SK-N-SH (cell line): ENCODE measurements around the gene ECEL1. TPM values are rescaled to one million over a fixed set of nuclear protein-coding genes. Genes with fewer than 3 reads are reported as not detected.

Source experiments
- CTCF ChIA-PET: fragments of 300-600, 350-600 bp; formaldehyde crosslinking; extraction: SDS; loops from one replicate; lab custom pipeline; 2021; lab: Yijun Ruan, JAX
- POLR2A ChIA-PET: fragments of 350-600 bp; sonication (Branson Sonifier 250); formaldehyde crosslinking; extraction: SDS; loops from one replicate; lab custom pipeline; 2020; ENCODE audit warnings: antibody characterized with exemption, inconsistent platforms; lab: Yijun Ruan, JAX
- DNase-seq: peaks from one replicate; pipeline ENCODE4 v3.0.0; 2012
- H2AFZ ChIP-seq: fragments of 200-600 bp; sonication (generic); 2 replicates; pipeline ENCODE4 v1.8.1; 2016; ENCODE audit warnings: antibody characterized with exemption, mild to moderate bottlenecking, low read depth
- H3F3A ChIP-seq: fragments of 200-600 bp; sonication (generic); replicated peaks from 2 replicates; pipeline ENCODE3; 2016; ENCODE audit warnings: antibody characterized with exemption, mild to moderate bottlenecking; ENCODE audit not compliant: insufficient read depth
- H3K27ac ChIP-seq, 2 experiments: fragments of 200-500 bp in 1 of 2; fragments of 200-600 bp in 1 of 2; sonication (Bioruptor generic) in 1 of 2; sonication (generic), shearing (Covaris generic) in 1 of 2; 2 replicates each; pipeline versions ENCODE4 v1.5.1 to v1.6.1; 2014 to 2016; ENCODE audit warnings: low read depth in 2 of 2, inconsistent platforms in 1 of 2, low read length in 1 of 2, mild to moderate bottlenecking in 1 of 2, mixed read lengths in 1 of 2
- H3K27me3 ChIP-seq: fragments of 200-600 bp; sonication (generic), shearing (Covaris generic); 2 replicates; pipeline ENCODE4 v1.6.1; 2016; ENCODE audit warnings: mixed run types; ENCODE audit not compliant: insufficient read depth
- H3K36me3 ChIP-seq, 2 experiments: fragments of 200-500 bp in 1 of 2; fragments of 200-600 bp in 1 of 2; sonication (Bioruptor generic) in 1 of 2; sonication (generic) in 1 of 2; replicated peaks in 1 of 2; 2 replicates each; pipeline versions ENCODE3 to v1.5.1; 2014 to 2016; ENCODE audit warnings: low read length in 1 of 2, mild to moderate bottlenecking in 1 of 2; ENCODE audit not compliant: insufficient read depth in 2 of 2, control insufficient read depth in 1 of 2
- H3K4me1 ChIP-seq, 2 experiments: fragments of 200-500 bp in 1 of 2; fragments of 200-600 bp in 1 of 2; sonication (Bioruptor generic) in 1 of 2; sonication (generic), shearing (Covaris generic) in 1 of 2; 2 replicates each; pipeline versions ENCODE4 v1.5.1 to v1.6.1; 2014 to 2016; ENCODE audit warnings: low read depth in 1 of 2, low read length in 1 of 2, mixed run types in 1 of 2; ENCODE audit not compliant: insufficient read depth in 2 of 2, control insufficient read depth in 1 of 2
- H3K4me2 ChIP-seq: fragments of 200-600 bp; sonication (generic), shearing (Covaris generic); 2 replicates; pipeline ENCODE4 v1.6.1; 2017; ENCODE audit warnings: mixed run types
- H3K4me3 ChIP-seq, 2 experiments: fragments of 200-500 bp in 1 of 2; fragments of 200-600 bp in 1 of 2; sonication (Bioruptor generic) in 1 of 2; sonication (generic), shearing (Covaris generic) in 1 of 2; 2 replicates each; pipeline versions ENCODE4 v1.5.1 to v1.8.1; 2014 to 2016; ENCODE audit warnings: low read depth in 2 of 2, inconsistent platforms in 1 of 2, low read length in 1 of 2, mild to moderate bottlenecking in 1 of 2, mixed read lengths in 1 of 2, moderate library complexity in 1 of 2
- H3K79me2 ChIP-seq: fragments of 200-600 bp; sonication (generic); 2 replicates; pipeline ENCODE4 v1.8.1; 2017; ENCODE audit warnings: mild to moderate bottlenecking; ENCODE audit not compliant: insufficient read depth
- H3K9ac ChIP-seq: fragments of 200-600 bp; sonication (generic); 2 replicates; pipeline ENCODE4 v1.6.1; 2017; ENCODE audit warnings: mixed run types
- H3K9me2 ChIP-seq: fragments of 200-600 bp; sonication (generic); 2 replicates; pipeline ENCODE4 v1.6.1; 2017; ENCODE audit warnings: mixed run types
- H3K9me3 ChIP-seq: fragments of 200-600 bp; sonication (generic); 2 replicates; pipeline ENCODE4 v1.6.1; 2017; ENCODE audit warnings: mixed run types, mild to moderate bottlenecking, moderate library complexity
- H4K20me1 ChIP-seq: fragments of 200-600 bp; sonication (generic); 2 replicates; pipeline ENCODE4 v1.6.1; 2017; ENCODE audit warnings: mild to moderate bottlenecking, mixed run types; ENCODE audit not compliant: insufficient read depth
- CHD2 ChIP-seq: fragments of 150-350 bp; IDR thresholded peaks from 2 replicates; pipeline ENCODE4 v1.6.1; 2018; ENCODE audit warnings: low read length; ENCODE audit not compliant: partially characterized antibody
- EZH2phosphoT487 ChIP-seq: fragments of 200-600 bp; sonication (generic); IDR thresholded peaks from 2 replicates; pipeline ENCODE4 v1.6.1; 2017; ENCODE audit warnings: low read depth, mixed run types, mild to moderate bottlenecking, antibody characterized with exemption, moderate library complexity, borderline replicate concordance
- FOXM1 ChIP-seq: IDR thresholded peaks from 2 replicates; pipeline ENCODE4 v1.4.0; 2012; ENCODE audit warnings: low read depth, mild to moderate bottlenecking
- GABPA ChIP-seq: IDR thresholded peaks from 2 replicates; pipeline ENCODE4 v1.4.0; 2012; ENCODE audit warnings: low read depth, mild to moderate bottlenecking
- GATA2 ChIP-seq: sonication (generic); formaldehyde crosslinking; IDR thresholded peaks from 2 replicates; pipeline ENCODE4 v1.5.0; 2020; ENCODE audit warnings: mild to moderate bottlenecking, missing genetic modification reagents
- MAX ChIP-seq: IDR thresholded peaks from 2 replicates; pipeline ENCODE4 v1.4.0; 2012; ENCODE audit warnings: low read depth
- MXI1 ChIP-seq: IDR thresholded peaks from 2 replicates; pipeline ENCODE4 v1.6.1; 2012; ENCODE audit warnings: mild to moderate bottlenecking, low read depth, low read length, improper control_type of control experiment
- NFIC ChIP-seq: IDR thresholded peaks from 2 replicates; pipeline ENCODE4 v1.4.0; 2012; ENCODE audit warnings: borderline replicate concordance
- NRF1 ChIP-seq: IDR thresholded peaks from 2 replicates; pipeline ENCODE4 v1.6.1; 2012; ENCODE audit warnings: low read depth, mild to moderate bottlenecking, low read length
- REST ChIP-seq: IDR thresholded peaks from 2 replicates; pipeline ENCODE4 v1.6.1; 2012; ENCODE audit warnings: mild to moderate bottlenecking, low read depth, low read length, moderate library complexity
- RFX5 ChIP-seq: IDR thresholded peaks from 2 replicates; pipeline ENCODE4 v1.6.1; 2012; ENCODE audit warnings: mild to moderate bottlenecking, improper control_type of control experiment, low read length
- RXRA ChIP-seq: IDR thresholded peaks from 2 replicates; pipeline ENCODE4 v1.4.0; 2012; ENCODE audit warnings: low read depth, mild to moderate bottlenecking, borderline replicate concordance
- SIN3A ChIP-seq: IDR thresholded peaks from 2 replicates; pipeline ENCODE4 v1.6.1; 2012; ENCODE audit warnings: low read depth, mild to moderate bottlenecking, low read length, moderate library complexity, borderline replicate concordance
- SMC3 ChIP-seq: IDR thresholded peaks from 2 replicates; pipeline ENCODE4 v1.6.1; 2012; ENCODE audit warnings: low read depth, low read length, improper control_type of control experiment
- WGBS: methylation state at CpG from one replicate; pipeline ENCODE4 v1.1.6; 2017; ENCODE audit warnings: low lambda C conversion rate; 5-methylcytosine and 5-hydroxymethylcytosine counted together
- polyA plus RNA-seq, 3 experiments: library from polyadenylated mRNA; depleted of rRNA; stranded (reverse); fragments of >200 nt; gene quantifications; 2 replicates each; pipeline ENCODE4 v1.2.3, GENCODE V29; 2012

ECEL1 gene
- polyA plus RNA-seq, 1 of the 3 experiments (the other 2 are of a cell fraction) = not detected

GRCh38 chr2:232516551-232516950 lies 28.9 kb upstream of the ECEL1 start:
- 57% methylated on average over 3 of the region's 3 CpGs for WGBS
- Histone ChIP-seq H2AFZ (no peak overlapping the region), H3K79me2 (no peaks in the 10 kb centered on the region), H3F3A (no peaks in the 10 kb centered on the region), H4K20me1 (no peaks in the 10 kb centered on the region), H3K9me2 (no peaks in the 10 kb centered on the region), H3K4me1 (peaks cover 0 to 11% of the 10 kb centered on the region in 2 experiments; a peak in 1 of 4 replicates), H3K4me2 (no peak overlapping the region), H3K27ac (no peak overlapping the region), H3K4me3 (no peak overlapping the region)
- DNase-seq = no peak
- POLR2A ChIA-PET = interaction anchor here (0.6 kb wide), 1 partner anchor 82 kb away, joined by 3 read pairs; no protein-coding TSS in a partner anchor
- TF ChIP-seq EZH2phosphoT487 (no peak), GATA2 (CRISPR knock-in tag) (no peak), SMC3 (no peak), RXRA (no peak), NFIC (no peak), FOXM1 (no peak), GABPA (no peak), RFX5 (no peak), NRF1 (no peak), MAX (no peak), MXI1 (no peak), CHD2 (no peak), REST (no peak)
- TF ChIP-seq, all 33 proteins: peak for 0
- Histone ChIP-seq H3K36me3 (no peaks in the 10 kb centered on the region), H3K9ac (no peak overlapping the region), H3K27me3 (peaks cover 20% of the 10 kb centered on the region), H3K9me3 (no peaks in the 10 kb centered on the region)
- CTCF ChIA-PET = interaction anchor here (1.6 to 1.7 kb wide), 2 partner anchors 8 to 70 kb away, joined by 8 to 12 read pairs; no protein-coding TSS in a partner anchor

- H2AFZ ChIP-seq = no peak overlapping the region
- H4K20me1 ChIP-seq = no peaks in the 10 kb centered on the region
- DNase-seq = no peak
- no peak overlapping the region for H3K9ac ChIP-seq
- no peak overlapping the region for H3K4me3 ChIP-seq
- H3K36me3 ChIP-seq = no peaks in the 10 kb centered on the region
- ChIA-PET POLR2A (no interaction called here), CTCF (interaction anchor here (0.9 to 1.7 kb wide), 5 partner anchors 9 to 75 kb away, joined by 3 to 12 read pairs (median 4); partner anchors contain the start of gene CHRND)
- peaks cover 19% of the 10 kb centered on the region for H3K27me3 ChIP-seq
- H3K27ac ChIP-seq = no peak overlapping the region
- no peaks in the 10 kb centered on the region for H3K9me2 ChIP-seq
- no peaks in the 10 kb centered on the region for H3K79me2 ChIP-seq
- 81% methylated on average over 7 of the region's 7 CpGs for WGBS
- no peaks in the 10 kb centered on the region for H3K9me3 ChIP-seq
- no peak overlapping the region for H3K4me2 ChIP-seq
- TF ChIP-seq SIN3A = no peak
- H3K4me1 ChIP-seq = peaks cover 0 to 15% of the 10 kb centered on the region in 2 experiments; a peak in 1 of 4 replicates
- H3F3A ChIP-seq = no peaks in the 10 kb centered on the region
These were observed 28.0 kb upstream of the ECEL1 start for GRCh38 chr2:232515639-232516038.
